ENCODE data around the gene NIPAL3. TPM values are rescaled to one million over a fixed set of nuclear protein-coding genes. Genes with fewer than 3 reads are reported as not detected.
A peak's percentile ranks its signal among the peaks of the same experiment; 100 is the strongest.

NIPAL3 gene
- total RNA-seq, 1 experiment from 2014 or later, result 23.0 TPM

DNA sequence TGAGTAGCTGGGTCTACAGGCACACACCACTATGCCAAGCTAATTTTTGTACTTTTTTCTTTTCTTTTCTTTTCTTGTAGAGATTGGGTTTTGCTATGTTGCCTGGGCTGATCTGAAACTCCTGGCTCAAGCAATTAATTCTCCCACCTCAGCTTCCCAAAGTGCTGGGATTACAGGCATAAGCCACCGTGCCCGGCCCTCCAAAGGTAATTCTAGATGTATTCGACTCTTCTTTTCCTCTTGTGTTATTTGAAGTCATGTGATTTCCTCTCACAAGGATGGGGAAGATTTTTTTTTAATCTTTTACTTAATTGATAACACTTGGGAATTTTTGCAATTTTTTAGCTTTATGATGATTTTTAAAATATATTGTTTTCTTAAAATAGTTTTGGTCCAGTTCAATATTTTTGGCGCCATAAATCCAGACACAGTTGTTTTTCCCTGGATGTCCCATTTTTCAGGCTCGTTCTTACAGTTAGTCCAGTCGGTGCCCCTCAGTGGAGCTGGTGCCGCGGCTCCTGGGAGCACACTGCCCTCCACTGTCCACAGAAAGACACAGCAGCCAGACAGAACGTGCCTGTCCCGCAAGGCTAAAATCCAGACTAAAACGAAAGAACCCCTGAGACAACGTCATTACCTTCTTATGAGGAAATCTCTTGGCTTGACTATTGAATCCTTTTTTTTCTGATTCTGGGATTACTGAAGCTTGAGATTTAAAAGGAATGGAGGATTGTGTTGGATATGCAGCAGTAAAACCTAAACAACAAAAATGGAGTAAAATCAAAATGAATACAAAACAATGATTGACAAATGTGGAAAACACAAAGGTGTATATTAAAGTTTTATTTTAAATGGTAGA, 24.4 kb upstream of the NIPAL3 start:
- DNase-seq (ENCODE audit: extremely low read depth, low read depth), result peak; percentile 82

DNA sequence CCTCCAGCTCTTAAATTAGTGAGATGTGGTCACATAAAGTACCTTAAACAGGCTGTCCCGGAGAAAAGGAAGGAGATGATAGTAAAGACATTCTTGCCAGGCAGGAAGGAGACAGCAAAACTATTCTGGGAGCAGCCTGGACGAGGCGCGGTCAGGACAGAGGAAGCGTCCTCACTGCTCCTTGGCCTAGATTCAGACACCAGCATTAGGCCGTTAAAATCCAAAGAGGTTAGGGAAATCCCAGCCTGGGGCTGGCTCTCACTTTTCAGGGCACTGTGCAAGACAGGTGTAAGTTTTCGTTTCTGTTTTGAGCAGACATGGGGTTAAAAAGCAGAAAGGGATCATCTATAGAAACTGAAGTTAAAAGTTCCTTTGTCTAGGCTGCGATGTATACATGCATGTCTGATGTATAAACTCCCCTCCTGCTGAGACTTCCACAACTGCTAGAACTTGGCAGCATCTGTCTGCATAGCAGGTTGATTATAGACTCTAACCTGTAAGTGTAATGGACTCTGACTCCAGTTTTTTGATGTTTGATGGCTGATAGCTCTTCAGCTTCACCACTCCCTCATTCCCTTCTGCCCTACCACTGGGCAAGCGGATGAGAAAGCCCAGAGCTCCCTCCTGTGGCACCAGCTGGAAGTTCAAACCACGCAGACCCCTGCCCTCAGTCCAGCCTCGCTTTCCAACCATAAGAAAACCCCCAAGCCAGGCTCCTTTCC, 23.6 kb upstream of the NIPAL3 start:
- peak; percentile 68 for DNase-seq (ENCODE audit: extremely low read depth, low read depth)

DNA sequence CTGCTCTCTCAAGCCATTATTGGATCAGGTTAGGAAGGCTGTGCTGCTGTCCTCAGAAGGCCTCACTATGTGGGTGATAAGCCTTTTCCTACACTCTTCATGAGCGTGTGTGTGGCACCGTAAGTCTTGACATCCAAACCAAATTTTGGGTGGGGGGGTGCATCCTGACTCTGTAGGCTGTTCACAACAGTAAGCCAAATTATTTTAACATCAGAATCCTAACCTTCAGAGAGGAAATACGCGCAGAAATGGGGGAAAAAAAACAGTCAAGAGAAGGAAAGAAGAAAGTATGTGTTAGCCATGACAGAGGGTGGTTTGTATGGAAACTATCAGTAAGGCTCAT, 23.0 kb upstream of the NIPAL3 start:
- no peak for DNase-seq (ENCODE audit: extremely low read depth, low read depth)

DNA sequence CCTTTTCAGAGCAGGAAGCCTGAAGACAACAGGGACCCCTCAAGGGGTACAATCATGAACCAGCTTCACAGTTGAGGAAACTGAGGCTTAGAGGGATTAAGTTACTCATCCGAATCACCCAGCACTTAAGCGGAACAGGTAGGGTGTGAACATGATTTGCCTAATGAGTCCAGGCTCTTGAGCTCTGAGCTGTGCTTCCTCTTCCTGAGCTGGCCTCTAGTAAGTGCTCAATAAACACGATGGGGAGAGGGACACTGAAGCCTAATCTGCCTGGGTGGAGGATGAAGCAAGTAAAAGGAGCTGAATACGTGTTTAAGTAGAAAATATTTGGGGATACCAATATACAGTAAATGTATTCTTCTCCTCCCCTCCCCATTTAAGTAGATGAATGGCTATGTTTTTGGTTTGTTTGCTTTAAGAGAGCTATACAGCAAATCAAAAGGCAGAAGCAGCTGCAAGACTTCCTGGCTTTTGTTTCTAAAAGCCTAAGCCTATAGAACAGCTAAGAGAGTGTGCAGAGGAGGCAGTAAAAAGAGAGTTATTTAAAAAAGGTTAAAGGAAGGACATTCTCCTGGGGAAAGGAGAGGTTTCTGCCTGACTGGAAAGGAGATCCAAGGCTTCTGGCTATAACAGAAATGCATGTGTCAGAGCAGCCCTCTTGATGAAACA, 22.5 kb upstream of the NIPAL3 start:
- no peak for DNase-seq (ENCODE audit: extremely low read depth, low read depth)

DNA sequence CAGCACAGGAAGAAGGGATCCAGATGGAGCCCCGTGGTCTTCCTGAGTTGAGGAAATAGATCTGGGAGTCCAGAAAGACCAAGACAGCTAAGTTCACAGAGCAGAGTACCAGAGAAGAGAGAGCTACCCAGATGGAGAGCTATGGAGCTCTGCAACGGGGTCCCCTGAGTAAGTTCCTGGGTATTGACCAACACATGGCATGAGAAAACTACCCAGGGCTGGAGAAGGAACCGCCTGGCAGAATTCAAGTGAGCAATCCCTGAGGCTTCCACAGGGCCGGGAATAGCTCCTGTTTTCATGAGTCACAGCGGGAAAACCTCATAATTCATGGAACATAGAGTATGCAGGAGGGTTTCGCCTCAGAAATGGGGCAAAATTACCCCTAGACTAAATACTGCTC, 21.7 kb upstream of the NIPAL3 start:
- DNase-seq (ENCODE audit: extremely low read depth, low read depth), result peak; percentile 33

DNA sequence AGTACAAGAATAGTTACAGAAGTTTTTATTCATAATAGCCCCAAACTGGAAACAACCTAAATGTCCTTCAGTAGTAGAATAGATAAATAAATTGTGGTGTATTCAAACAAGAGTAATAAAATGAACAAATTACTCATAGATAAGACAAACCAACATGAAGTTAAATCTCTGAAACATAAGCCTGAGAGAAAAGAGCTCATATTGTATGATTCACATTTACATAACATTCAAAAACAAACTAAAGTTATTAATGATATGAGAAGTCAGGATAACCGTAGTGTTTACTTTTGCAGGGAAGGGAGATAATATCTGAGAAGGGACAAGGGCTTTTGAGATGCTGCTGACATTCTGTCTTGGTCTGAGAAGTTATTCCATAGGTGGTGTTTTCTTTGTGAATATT, 15.5 kb upstream of the NIPAL3 start:
- DNase-seq (ENCODE audit: extremely low read depth, low read depth), result no peak

DNA sequence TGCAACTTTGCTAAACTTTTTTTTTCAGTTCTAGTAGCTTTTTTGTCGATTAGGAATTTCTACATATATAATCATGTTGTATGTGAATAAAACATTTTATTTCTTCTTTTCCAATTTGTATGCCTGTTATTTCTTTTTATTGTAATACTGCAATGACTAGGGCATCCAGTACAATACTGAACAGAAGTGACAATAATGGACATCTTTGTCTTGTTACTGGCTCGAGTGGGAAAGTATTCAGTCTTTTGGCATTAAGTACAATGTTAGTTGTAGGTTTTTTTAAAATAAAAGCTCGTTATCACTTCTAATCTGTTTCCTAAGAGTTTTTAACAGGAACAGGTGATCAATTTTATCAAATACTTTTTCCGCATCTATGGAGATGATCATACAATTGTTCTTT, 11.8 kb upstream of the NIPAL3 start:
- no peak for DNase-seq (ENCODE audit: extremely low read depth, low read depth)

DNA sequence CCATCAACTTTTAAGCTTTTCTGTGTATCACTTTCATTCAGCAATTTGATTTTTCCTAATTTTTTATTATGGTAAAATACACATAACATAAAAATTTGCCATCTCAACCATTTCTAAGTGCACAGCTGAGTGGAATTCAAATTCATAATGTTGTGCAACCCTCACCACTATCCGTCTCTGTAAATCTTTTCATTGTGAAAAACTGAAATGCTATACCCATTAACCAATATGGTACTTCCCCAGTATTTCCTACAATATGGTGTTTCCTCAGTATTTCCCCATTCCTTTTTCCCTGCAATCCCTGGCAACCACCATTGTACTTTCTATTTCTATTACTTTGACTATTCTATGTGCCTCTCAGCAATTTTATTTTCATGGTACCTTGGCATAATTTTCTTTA, 8.8 kb upstream of the NIPAL3 start:
- no peak for DNase-seq (ENCODE audit: extremely low read depth, low read depth)

DNA sequence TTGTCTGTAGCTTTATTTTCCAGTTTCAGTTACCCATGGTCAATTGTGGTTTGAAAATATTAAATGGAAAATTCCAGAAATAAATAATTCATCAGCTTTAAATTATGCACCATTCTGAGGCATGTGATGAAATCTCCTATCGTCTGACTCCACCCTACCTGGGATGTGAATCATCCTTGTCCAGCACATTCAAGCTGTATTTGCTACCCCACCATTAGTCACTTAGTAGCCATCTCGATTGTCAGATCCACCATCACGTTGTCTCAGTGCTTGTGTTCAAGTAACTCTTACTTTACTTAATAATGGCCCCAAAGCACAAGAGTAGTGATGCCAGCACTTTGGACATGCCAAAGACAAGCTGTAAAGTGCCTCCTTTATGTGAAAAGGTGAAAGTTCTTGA, 6.1 kb upstream of the NIPAL3 start:
- DNase-seq (ENCODE audit: extremely low read depth, low read depth), result no peak

DNA sequence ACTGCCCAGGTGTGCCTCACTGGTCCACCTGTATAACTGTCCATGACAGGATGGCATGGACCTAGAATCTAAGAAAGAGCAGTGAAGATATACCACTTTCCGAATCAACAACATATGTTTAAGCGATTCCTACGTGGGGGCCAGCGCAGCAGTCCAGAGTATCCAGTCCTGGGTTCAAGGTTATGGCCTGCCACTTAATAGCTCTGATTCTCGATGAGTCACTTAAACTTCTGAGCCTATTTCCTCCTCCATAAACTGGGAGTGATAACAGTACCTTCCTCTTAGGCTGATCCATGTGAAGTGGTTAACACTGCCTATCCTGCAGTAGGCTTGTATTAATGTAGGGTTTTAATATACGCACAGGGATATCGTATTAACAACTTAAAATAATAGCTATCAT, 4.9 kb upstream of the NIPAL3 start:
- DNase-seq (ENCODE audit: extremely low read depth, low read depth), result no peak

DNA sequence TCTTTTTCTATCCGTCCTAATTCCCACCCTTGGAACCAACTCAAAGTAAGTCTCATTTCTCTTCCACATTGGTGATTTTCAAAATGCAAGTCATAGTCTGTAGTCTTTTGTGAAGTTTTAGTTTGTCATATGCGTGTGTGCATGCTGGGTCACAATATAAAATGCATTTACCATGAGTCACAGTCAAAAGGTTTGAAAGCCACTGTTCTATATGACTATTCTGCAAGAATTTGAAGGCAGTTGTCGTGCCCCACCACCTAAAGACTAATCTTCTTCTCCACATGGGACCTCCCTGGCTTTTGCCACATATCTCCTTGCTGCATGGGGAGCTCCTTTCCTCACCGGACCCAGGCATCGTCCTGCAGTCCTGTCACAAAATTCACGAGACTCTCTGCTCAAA, 3.6 kb upstream of the NIPAL3 start:
- no peak for DNase-seq (ENCODE audit: extremely low read depth, low read depth)

DNA sequence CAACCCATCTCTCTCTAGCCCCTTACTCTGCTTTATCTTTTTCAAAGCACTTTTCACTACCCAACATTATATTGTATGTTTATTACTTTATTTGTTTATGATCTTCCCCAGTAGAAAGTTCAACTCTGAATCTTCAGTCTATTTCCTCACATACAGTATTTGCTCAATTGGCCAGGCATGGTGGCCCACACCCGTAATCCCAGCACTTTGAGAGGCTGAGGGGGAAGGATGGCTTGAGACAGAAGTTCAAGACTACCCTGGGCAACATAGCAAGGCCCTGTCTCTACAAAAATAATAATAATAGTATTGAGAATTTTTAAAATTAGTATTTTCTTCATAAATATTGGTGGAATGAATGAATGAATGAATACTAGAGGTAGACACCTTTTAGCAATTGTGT, 3.2 kb upstream of the NIPAL3 start:
- no peak for DNase-seq (ENCODE audit: extremely low read depth, low read depth)

DNA sequence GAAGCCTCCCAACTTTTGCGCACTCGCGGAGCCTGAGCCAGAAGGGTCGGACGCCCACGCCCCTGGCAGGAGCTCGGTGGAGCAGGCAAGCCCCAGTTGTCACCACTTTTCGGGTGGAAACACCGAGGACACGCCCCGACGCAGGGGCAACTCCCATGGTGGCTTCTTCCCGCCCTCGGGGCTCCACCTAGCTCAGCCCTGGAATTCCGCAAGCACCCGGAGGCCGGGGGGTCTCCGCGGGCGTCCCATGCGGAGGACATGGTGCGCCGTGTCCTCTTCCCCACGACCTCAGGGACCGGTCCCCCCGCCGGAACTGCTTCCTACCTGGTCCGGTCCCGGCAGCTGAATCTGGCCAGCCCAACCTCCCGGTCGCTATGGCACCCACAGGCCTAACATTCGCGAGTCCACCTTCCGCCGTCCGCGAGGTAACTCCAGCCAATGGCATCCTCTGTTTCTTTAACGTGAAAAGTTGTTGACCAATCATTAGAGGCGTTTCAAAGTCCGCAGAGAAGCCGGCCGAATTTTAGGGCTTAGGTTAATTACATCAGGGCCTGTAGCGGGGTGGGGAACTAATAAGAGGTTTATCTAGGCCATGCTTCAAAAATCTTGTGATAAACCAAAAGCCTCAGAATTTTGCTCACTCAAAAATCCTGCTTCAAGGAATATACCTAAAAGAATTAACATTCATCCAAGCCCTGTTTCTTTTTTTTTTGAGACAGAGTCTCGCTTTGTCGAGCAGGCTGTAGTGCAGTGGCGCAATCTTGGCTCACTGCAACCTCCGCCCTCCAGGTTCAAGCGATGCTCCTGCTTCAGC, 2.0 kb upstream of the NIPAL3 start, which contains the start of gene STPG1:
Gene STPG1 (minus strand): TSS at position 433 of the 814 bp plus-strand sequence. CDS start 12,394 bp downstream, outside the sequence.
- peak; percentile 88 for DNase-seq (ENCODE audit: extremely low read depth, low read depth)

DNA sequence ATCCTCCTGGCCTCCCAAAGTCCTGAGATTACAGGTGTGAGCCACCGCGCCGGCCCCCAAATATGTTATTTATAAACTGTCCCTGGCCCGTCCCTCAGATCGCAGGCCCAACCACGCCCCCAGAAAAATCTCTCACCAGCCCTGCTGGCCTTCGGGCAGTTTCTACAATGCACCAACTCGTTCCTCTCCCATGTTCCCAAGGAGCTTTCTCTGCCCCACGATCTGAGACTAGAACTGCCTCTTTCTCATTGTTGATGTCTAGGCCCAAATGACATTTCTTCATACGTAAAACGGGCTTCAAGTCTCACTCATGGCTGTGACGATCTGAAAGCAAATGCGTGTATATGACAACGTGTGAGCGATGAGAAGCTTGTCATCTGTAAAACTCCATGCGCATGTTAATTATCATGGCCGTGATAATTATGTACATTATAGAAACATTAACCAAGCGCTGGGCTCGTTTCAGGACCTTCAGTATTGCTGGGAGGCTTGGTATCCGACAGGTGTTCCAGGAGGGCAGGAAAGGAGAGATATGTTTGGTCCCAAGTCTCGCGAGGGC, 748 bp upstream of the NIPAL3 start:
- no peak for DNase-seq (ENCODE audit: extremely low read depth, low read depth)

DNA sequence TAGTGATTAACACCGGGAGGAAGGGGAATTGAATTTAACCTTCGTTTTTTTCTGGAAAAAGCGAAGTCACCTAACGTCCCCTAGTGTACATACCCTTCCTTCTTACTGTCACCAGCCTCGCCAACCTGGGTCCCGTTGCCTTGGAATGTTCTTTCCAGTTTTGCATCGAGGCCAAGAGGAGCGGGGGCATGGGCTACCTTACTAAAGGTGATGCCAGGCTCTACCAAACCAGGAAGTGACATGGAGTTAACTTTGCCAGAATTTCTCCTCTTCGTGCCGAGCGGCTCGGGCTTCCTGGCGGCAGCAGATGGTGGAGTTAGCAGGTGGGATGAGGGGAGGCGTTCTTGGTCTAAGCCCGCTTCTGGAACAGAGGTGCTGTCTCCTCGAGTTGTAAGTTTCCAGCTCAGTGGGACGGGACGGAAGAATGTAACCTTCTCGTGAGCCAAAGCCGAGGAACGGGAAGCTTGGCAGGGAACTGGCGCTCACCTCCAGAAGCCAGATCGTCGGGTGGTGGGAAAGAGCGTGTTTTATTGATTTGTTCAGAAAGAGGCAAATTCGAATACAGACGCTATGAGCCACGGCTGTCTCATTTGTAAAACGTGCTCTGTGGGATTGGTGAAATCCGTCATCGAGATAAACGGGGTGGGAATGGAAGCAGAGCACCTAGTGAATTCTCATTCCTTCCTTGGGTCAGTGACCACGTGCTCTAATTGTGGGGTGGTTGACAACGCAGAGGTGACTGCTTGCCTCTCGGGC, 486 bp downstream of the NIPAL3 start:
- no peak for DNase-seq (ENCODE audit: extremely low read depth, low read depth)

DNA sequence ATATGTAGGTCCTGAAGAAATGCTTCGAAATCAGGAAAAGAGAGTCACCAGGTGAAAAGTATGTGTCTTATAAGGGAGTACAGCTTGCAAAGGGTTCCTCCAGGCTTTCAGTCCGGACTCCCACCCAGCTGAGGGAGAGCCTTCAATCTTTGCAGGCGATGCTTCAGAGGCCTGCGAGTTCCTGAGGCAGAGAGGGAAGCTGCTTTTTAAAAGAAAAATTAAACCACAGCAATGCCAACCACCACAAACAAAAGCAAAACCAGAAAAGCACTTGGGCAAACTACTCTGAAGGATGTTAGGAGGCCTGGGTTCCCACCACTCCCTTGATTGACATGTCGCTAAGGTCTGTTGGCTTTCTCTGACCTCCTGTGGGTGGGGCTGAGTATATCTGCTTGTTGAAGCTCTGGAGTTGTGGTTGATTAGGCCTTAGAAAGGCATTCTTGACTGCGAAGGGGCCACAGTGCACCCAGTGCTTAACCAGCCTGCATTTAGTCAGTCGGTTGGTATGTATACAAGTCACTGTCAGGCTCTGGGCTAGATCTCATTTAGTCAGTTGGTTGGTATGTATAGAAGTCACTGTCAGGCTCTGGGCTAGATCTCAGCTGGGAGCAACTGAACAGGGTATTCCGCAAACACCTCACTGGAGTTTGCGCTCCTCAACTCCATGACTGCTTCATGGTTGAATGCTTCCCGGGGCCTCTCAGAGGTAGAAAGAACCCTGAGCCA, 1.2 kb downstream of the NIPAL3 start:
- DNase-seq (ENCODE audit: extremely low read depth, low read depth), result no peak

DNA sequence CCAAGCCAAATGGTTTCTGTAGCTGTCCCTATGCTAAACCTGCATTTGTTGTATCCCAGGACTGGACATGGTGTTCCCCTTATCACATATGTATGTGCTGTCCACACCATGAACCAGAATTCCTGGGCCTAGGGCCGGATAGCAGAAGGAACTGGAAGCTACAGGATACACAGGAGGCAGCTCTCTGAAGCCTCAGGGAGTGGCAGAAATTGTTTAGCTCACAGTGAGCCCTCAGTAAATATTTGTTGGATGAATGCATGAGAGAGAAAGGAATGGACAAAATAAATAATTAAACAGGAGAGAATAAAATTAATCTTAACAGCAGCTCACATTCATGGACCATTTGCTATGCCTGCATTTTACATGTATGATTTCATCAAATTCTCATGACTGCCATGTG, 2.1 kb downstream of the NIPAL3 start:
- DNase-seq (ENCODE audit: extremely low read depth, low read depth), result no peak

DNA sequence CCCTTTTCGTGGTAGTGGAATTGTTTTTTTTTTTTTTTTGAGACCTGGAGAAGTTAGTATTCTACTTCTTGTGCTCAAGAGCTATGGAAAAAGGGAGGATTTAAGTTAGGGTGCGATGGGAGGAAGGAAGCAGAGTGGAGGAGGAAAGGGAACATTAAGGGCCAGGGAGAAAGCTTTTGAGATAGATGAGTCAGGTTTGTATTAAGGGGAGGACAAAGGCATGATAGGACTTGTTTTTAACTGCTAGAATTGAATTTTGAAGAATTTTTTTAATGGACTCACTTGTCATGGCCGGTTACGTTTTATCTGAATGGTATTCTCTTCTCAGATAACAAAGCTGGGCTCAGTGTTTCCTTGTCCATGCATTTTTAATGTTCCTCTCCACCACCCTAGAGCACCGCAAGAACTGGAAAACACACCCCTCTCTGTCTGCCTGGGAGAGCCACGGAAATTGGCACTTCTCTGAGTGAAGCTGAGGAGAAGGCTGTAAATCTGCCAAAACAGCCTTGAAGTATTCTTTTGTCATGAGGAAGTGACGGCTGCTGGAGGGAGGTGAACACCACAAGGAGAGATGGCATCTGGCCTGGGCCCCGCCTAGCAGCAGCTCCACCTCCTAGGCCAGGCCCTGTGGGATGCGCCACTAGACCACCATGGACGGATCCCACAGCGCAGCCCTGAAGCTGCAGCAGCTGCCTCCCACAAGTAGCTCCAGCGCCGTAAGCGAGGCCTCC, 3.5 kb downstream of the NIPAL3 start:
- no peak for DNase-seq (ENCODE audit: extremely low read depth, low read depth)

Measured in NCI-H460 (cell line).